Rectal smooth muscle tissue (tissue), 1 donor: ENCODE measurements around the gene AIRE.
"Not testable (repeated sequence)": the region's sequence is repeated elsewhere in the genome, so short reads cannot be mapped to it uniquely, and the experiment has no call there.

Experiments
- H3K27ac ChIP-seq: one replicate; pipeline ENCODE4 v1.7.0; 2013; ENCODE audit warnings: low read depth, low read length, inconsistent platforms
- H3K27me3 ChIP-seq: one replicate; pipeline ENCODE4 v1.7.0; 2013; ENCODE audit warnings: low read length; ENCODE audit not compliant: control insufficient read depth, insufficient read depth
- H3K36me3 ChIP-seq: one replicate; pipeline ENCODE4 v1.7.0; 2013; ENCODE audit warnings: low read length; ENCODE audit not compliant: control insufficient read depth, insufficient read depth
- H3K4me1 ChIP-seq: one replicate; pipeline ENCODE4 v1.7.0; 2013; ENCODE audit warnings: low read length; ENCODE audit not compliant: control insufficient read depth, insufficient read depth
- H3K4me3 ChIP-seq: one replicate; pipeline ENCODE4 v1.7.0; 2013; ENCODE audit warnings: low read length
- H3K9ac ChIP-seq: one replicate; pipeline ENCODE4 v1.7.0; 2013; ENCODE audit warnings: low read length

Gene AIRE

GRCh38 chr21:44298301-44298700, 12.6 kb downstream of the AIRE start:
- no peak overlapping the region for H3K4me3 ChIP-seq
- H3K27me3 ChIP-seq = peaks cover 3% of the 10 kb centered on the region
- no peak overlapping the region for H3K27ac ChIP-seq
- no peak overlapping the region for H3K9ac ChIP-seq
- H3K36me3 ChIP-seq = no peaks in the 10 kb centered on the region
- peaks cover 9% of the 10 kb centered on the region for H3K4me1 ChIP-seq

DNA sequence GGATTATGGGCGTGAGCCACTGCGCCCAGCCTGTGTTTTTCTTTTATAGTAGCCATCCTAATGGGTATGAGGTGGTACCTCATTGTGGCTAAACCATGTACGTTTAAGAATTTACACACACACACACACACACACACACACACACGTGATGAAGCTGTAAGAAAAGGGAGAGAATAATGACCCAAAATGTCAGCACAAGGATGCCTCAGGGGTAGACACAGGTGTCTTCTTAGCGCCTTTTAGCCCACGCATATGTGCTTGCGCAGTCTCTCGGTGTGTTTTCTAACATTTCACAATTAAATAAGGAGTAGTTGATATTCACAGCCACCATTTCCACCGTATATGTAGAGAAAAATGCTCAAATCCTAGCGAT, 13.4 kb downstream of the AIRE start:
- Histone ChIP-seq H3K27me3 (peaks cover 3% of the 10 kb centered on the region), H3K27ac (peak overlapping the region; percentile 83), H3K4me3 (peak overlapping the region; percentile 82), H3K4me1 (peaks cover 9% of the 10 kb centered on the region), H3K36me3 (no peaks in the 10 kb centered on the region), H3K9ac (no peak overlapping the region)

GRCh38 chr21:44299458-44300261, 14.0 kb downstream of the AIRE start, which contains the start of gene PFKL:
Gene PFKL (plus strand): TSS chr21:44300053. CDS start chr21:44300106, 53 bp downstream.
- Histone ChIP-seq H3K36me3 (no peaks in the 10 kb centered on the region), H3K4me1 (peaks cover 9% of the 10 kb centered on the region), H3K27me3 (peaks cover 3% of the 10 kb centered on the region), H3K27ac (peak within 1 kb of the TSS; percentile 83), H3K9ac (peak within 1 kb of the TSS; percentile 78), H3K4me3 (peak within 1 kb of the TSS; percentile 82)

DNA sequence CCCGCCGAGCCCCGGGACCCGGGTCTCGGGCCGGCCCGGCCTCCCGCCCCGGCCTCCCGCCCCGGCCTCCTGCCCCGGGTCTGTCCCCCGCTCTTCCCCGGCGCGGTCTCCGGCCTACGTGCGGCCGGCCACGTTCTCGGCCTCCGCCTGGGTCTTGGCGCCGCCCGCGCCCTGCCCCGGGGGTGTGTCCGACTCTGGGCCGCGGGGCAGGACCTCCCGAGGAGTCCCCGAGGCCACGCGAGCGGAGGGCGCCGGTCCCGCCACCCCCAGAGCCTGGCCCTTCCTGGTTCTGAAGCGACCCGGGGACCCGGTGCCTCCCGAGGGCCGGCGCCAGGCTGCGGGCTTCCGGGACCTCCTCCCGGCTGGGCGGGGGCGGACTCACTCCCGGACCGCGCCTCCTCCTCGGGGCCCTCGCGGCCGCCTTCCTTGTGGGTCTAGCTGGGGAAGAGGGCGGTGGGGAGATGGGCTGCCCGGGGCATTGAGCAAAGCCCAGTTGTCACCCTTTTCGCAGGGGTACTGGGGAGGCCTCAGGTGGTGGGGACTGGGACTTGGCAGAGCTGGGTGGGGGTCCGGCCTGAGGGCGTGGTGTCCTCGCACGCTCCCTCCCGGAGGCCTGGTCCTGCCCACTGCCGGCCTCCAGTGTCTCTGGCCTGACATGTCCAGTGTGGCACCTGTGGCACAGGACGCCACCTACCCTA, 14.7 kb downstream of the AIRE start:
- Histone ChIP-seq H3K27me3 (peaks cover 3% of the 10 kb centered on the region), H3K27ac (peak overlapping the region; percentile 83), H3K4me3 (peak overlapping the region; percentile 82), H3K4me1 (peaks cover 9% of the 10 kb centered on the region), H3K9ac (peak overlapping the region; percentile 75), H3K36me3 (no peaks in the 10 kb centered on the region)

DNA sequence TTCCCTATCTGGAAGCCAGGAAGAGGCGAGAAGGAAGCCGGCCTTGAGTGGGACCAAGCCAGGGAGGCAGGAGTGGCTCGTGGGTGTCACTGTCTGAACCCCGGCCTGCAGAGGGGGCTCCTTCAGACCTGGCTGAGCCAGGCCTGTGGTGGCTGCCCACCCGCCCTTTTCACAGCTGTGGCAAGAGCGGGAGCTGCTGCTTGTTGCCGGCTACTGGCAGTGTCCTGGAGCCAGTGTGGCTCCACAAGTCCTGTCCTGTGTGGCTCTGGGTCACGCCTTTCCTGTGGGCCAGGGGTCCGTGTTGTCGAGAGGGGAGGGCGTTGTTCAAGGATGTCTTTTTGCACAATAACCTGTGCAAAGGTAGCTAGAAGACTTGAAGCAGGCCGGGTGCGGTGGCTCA, 15.5 kb downstream of the AIRE start:
- peak overlapping the region; percentile 82 for H3K4me3 ChIP-seq

GRCh38 chr21:44301961-44302406, 16.3 kb downstream of the AIRE start:
- no peaks in the 10 kb centered on the region for H3K27me3 ChIP-seq
- H3K9ac ChIP-seq = no peak overlapping the region
- H3K4me1 ChIP-seq = peaks cover 9% of the 10 kb centered on the region
- no peaks in the 10 kb centered on the region for H3K36me3 ChIP-seq
- H3K4me3 ChIP-seq = peak overlapping the region; percentile 3
- no peak overlapping the region for H3K27ac ChIP-seq

More for the DNA sequence above, 15.5 kb downstream of the AIRE start:
- H3K4me1 ChIP-seq = peaks cover 9% of the 10 kb centered on the region
- no peak overlapping the region for H3K27ac ChIP-seq
- no peaks in the 10 kb centered on the region for H3K27me3 ChIP-seq
- no peaks in the 10 kb centered on the region for H3K36me3 ChIP-seq
- peak overlapping the region; percentile 75 for H3K9ac ChIP-seq

DNA sequence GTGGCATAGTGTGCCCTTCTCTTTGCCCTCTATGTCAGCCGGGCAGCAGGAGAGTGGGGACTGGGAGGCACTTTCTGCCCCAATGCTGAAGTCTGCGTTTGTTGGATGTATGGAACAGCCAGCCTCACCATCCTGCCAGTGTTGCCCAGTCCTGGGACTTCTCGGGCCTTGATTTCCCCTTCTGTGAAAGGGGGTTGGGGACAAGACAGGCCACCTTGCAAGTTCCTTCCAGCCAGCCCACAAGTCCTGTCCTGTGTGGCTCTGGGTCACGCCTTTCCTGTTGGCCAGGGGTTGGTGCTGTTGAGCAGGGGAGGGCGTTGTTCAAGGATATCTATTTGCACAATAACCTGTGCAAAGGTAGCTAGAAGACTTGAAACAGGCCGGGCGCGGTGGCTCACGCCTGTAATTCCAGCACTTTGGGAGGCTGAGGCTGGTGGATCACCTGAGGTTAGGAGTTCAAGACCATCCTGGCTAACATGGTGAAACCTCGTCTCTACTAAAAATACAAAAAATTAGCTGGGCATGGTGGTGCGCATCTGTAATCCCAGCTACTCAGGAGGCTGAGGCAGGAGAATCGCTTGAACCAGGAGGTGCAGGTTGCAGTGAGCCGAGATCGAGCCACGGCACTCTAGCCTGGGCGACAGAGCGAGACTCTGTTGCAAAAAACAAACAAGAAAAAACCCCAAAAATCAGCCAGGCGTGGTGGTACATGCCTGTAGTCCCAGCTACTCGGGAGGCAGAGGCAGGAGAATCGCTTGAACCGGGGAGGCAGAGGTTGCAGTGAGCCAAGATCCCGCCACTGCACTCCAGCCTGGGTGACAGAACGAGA, 17.1 kb downstream of the AIRE start:
- H3K4me1 ChIP-seq, H3K36me3 ChIP-seq: not testable (repeated sequence)

DNA sequence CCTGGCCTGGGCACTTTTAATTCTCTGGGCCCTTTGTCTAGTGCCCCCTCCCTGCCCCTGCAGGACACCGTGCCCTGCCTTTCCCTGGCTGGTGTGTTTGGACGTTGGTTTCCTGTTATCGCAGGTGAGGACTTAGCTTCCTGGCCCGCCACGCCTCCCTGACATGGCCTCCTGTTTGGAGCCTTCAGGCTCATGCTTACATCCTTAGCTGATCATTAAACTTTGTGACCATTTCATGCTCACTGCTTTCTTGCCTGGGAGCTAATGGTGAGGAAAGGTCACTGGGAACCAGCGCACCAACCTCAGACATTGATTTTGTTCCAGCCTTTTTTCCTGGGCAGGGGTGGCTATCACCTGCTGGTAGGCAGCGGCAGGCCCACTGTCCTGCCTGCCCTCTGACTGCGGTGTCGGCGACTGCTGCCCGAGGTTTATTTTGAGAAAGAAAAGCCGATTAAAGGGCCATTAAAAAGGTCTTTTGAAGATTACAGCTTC, 17.9 kb downstream of the AIRE start:
- peaks cover 9% of the 10 kb centered on the region for H3K4me1 ChIP-seq

More for the DNA sequence above, 17.1 kb downstream of the AIRE start:
- H3K27ac ChIP-seq, H3K9ac ChIP-seq, H3K27me3 ChIP-seq: not testable (repeated sequence)
- peak overlapping the region; percentile 2 for H3K4me3 ChIP-seq

DNA sequence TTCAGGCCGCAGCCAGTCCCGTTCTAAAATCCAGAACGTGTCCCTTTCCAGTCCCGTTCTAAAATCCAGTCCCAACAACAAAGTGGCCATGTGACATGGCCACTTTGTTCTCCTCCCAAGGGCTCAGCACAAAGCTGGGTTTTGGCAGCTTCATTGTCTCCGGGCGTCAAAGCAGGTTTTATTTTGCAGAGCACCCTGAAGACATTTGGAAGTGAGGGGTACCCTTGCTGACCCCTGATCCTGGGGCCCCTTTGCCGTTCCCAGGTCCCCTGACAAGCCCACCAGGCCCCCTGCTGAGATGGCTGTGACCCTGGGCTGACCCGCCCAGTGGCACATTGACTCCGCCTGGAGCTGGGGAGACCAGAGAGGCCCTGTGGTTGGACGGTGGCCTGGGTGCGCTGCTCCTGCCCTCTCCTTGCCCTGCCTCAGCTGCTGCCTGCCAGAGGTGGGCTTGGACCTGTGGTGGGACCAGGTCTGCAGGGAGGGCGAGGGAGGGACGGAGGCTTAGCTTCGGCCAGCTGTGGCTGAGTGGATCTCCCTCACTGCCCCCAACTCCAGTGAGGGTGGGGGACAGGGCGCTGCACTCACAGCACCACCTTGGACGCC, 18.4 kb downstream of the AIRE start:
- Histone ChIP-seq H3K9ac (no peak overlapping the region), H3K4me3 (no peak overlapping the region)

More for the DNA sequence above, 17.9 kb downstream of the AIRE start:
- Histone ChIP-seq H3K9ac (no peak overlapping the region), H3K27ac (no peak overlapping the region), H3K4me3 (no peak overlapping the region), H3K27me3 (no peaks in the 10 kb centered on the region), H3K36me3 (peaks cover 2% of the 10 kb centered on the region)

DNA sequence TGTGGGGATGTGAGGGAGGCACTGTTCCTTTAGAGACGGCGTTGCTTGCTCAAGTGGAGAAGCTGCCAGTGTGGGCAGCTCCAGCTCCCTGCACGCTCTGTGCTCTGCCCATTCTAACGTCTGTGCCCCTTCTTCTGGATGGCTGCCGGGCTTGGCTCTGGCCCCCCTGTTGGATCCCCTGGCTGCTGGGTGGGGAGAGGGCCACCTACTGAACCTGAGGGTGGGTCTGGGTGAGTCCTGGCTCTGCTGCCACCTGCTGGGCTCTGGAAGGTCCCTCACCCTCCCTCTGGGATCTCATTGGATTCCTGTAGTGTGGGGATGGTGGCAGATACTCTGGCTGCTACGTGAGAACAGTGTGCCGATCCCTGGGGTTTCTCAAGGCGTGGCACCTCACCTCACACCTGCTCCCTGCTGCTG, 19.2 kb downstream of the AIRE start:
- no peak overlapping the region for H3K9ac ChIP-seq
- H3K27ac ChIP-seq = no peak overlapping the region
- H3K27me3 ChIP-seq = no peaks in the 10 kb centered on the region
- peaks cover 2% of the 10 kb centered on the region for H3K36me3 ChIP-seq
- H3K4me1 ChIP-seq = peaks cover 6% of the 10 kb centered on the region
- H3K4me3 ChIP-seq = no peak overlapping the region

More for the DNA sequence above, 18.4 kb downstream of the AIRE start:
- Histone ChIP-seq H3K27ac (no peak overlapping the region), H3K4me1 (peaks cover 8% of the 10 kb centered on the region), H3K27me3 (no peaks in the 10 kb centered on the region), H3K36me3 (peaks cover 2% of the 10 kb centered on the region)

DNA sequence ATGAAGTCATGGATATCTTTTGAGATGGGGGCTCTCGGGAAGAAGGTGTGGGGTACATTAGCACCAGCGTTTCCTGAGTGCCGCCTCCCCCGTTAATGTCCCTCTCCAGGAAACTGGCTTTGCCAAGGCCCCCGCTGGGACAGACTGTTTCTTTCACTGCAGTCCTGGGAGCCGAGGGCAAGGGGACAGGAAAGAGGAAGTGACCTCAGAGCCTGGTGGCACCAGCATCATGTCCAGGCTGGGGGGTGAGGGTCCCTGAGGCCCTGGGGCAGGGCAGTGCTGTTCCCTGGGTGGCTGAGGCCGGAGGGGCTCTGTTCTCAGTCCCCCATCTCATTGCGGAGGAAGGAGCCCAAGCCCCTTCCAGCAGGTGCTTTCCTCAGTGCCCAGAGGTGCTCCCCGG, 20.0 kb downstream of the AIRE start:
- peaks cover 6% of the 10 kb centered on the region for H3K36me3 ChIP-seq
- no peak overlapping the region for H3K27ac ChIP-seq
- H3K4me1 ChIP-seq = peaks cover 6% of the 10 kb centered on the region
- no peak overlapping the region for H3K9ac ChIP-seq
- no peak overlapping the region for H3K4me3 ChIP-seq
- H3K27me3 ChIP-seq = no peaks in the 10 kb centered on the region
